Skeletal muscle satellite cell (primary cell): ENCODE measurements around the gene DTHD1.

Source experiments
- H3K27me3 ChIP-seq: 2 replicates; pipeline ENCODE4 v1.7.0; 2013; ENCODE audit warnings: low read length; ENCODE audit not compliant: control insufficient read depth, insufficient read depth
- H3K36me3 ChIP-seq: 2 replicates; pipeline ENCODE4 v1.7.0; 2013; ENCODE audit warnings: mild to moderate bottlenecking, control low read depth, low read length; ENCODE audit not compliant: insufficient read depth
- H3K4me1 ChIP-seq: 2 replicates; pipeline ENCODE4 v1.7.0; 2013; ENCODE audit warnings: low read length; ENCODE audit not compliant: control insufficient read depth, insufficient read depth
- H3K4me2 ChIP-seq: 2 replicates; pipeline ENCODE4 v1.7.0; 2013; ENCODE audit warnings: mild to moderate bottlenecking, low read length
- H3K4me3 ChIP-seq: 2 replicates; pipeline ENCODE4 v1.7.0; 2013; ENCODE audit warnings: low read length
- H3K9ac ChIP-seq: 2 replicates; pipeline ENCODE4 v1.7.0; 2013; ENCODE audit warnings: mild to moderate bottlenecking, low read depth, low read length, moderate library complexity
- H3K9me3 ChIP-seq: replicated peaks from 2 replicates; pipeline ENCODE4 v1.7.0; 2013; ENCODE audit warnings: mild to moderate bottlenecking, control low read depth, low read length

The DTHD1 gene

DNA sequence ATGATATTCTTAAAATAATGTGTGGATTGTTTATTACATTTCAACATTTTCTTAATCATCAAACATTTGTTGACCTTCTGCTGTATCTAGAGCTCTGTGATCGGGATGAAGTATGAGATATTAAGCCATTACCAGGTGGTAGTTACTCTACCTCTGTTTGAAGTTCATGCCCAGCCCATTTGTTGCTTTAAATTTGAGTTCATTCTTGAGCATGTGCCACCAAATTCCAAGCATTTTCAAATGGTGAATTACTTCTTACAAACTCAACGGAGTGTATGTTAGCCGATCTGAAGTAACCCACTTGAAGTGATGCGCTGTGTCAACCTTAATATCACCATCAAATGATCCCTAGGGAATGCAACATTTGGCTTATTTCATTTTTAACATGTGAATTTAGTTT lies 7.3 kb upstream of the DTHD1 start:
- no peak overlapping the region for H3K4me2 ChIP-seq
- no peaks in the 10 kb centered on the region for H3K27me3 ChIP-seq
- no peaks in the 10 kb centered on the region for H3K4me1 ChIP-seq
- H3K4me3 ChIP-seq, result no peak overlapping the region
- H3K36me3 ChIP-seq, result no peaks in the 10 kb centered on the region
- H3K9me3 ChIP-seq, result peaks cover 4% of the 10 kb centered on the region
- H3K9ac ChIP-seq, result no peak overlapping the region

- H3K9me3 ChIP-seq, result peaks cover 4% of the 10 kb centered on the region
- no peaks in the 10 kb centered on the region for H3K36me3 ChIP-seq
- no peak overlapping the region for H3K9ac ChIP-seq
- H3K27me3 ChIP-seq, result no peaks in the 10 kb centered on the region
- H3K4me2 ChIP-seq, result no peak overlapping the region
- H3K4me1 ChIP-seq, result no peaks in the 10 kb centered on the region
- no peak overlapping the region for H3K4me3 ChIP-seq
Observed at GRCh38 chr4:36277533-36277932, 3.9 kb upstream of the DTHD1 start.

DNA sequence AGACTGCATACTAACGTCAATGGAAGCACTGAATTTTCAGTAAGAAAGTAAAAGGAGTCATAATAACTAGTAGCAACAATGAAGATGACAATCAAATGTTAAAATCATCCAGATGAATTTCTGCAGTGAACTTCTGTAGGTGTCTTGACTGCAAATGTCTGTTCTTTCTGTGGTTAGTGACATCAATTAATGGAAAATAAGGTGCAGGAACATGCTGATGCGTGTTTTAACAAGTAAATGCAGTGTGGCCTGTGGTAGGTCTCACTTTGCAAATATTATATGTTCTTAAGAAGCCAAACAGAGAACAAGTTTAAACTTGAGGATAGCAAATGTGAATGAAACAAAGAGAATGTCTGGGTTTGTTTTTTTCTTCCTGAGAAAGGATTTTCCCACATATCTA lies 2.6 kb upstream of the DTHD1 start:
- no peaks in the 10 kb centered on the region for H3K27me3 ChIP-seq
- no peak overlapping the region for H3K4me2 ChIP-seq

DNA sequence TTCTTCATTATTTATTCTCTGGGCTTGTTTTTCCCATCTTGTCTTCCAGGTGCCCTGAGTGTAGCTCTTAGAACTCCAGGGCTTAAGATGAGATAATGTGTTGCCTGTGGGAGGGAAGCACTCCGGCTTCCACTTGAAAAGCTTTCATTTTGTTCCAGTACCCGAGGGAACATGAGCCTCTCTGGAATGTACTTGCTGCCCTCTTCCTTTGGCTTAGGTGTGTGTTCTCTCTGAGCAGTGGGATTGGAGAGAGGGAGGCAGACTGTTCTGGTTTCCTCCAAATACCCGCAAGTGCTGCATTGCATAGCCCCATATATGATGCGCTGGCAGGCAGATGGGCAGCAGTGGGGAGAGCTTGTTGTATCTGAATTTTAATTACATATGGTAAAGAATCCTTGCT lies 861 bp upstream of the DTHD1 start:
- no peak overlapping the region for H3K9ac ChIP-seq
- H3K4me1 ChIP-seq, result no peaks in the 10 kb centered on the region
- H3K4me3 ChIP-seq, result no peak overlapping the region
- H3K36me3 ChIP-seq, result no peaks in the 10 kb centered on the region
- H3K4me2 ChIP-seq, result no peak overlapping the region
- no peaks in the 10 kb centered on the region for H3K27me3 ChIP-seq
- peaks cover 4% of the 10 kb centered on the region for H3K9me3 ChIP-seq

More for the DNA sequence above, 2.6 kb upstream of the DTHD1 start:
- Histone ChIP-seq H3K36me3 (no peaks in the 10 kb centered on the region), H3K4me1 (no peaks in the 10 kb centered on the region), H3K9ac (no peak overlapping the region), H3K9me3 (peaks cover 4% of the 10 kb centered on the region), H3K4me3 (no peak overlapping the region)

DNA sequence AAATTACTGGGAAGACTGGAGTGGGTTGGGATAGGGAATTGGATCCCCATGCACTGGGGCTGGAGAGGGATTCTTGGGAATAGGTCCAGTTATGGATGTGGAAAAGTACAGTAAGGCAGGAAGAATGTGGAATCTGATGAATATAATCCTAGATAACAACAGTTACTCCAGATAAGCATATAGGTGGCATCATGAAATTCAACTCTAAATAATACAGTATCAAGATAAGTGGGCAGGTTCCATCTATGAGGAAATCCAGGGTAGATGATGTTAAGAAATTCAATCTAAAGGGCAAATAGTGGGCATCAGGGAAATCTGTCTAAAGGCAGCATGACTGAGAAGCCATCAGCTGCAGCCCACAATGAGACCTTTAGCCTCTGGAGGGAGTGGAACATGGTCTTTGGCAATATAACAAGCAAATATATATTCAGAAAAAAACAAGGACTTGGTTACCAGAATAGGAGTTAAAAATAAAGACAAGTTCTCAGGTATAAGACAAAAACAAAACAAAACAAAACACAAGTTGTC lies 1.2 kb downstream of the DTHD1 start:
- no peaks in the 10 kb centered on the region for H3K27me3 ChIP-seq
- H3K4me3 ChIP-seq, result no peak overlapping the region
- H3K4me2 ChIP-seq, result no peak overlapping the region
- H3K9ac ChIP-seq, result no peak overlapping the region
- H3K4me1 ChIP-seq, result no peaks in the 10 kb centered on the region
- no peaks in the 10 kb centered on the region for H3K9me3 ChIP-seq
- H3K36me3 ChIP-seq, result no peaks in the 10 kb centered on the region

GRCh38 chr4:36283912-36284465 lies 2.6 kb downstream of the DTHD1 start:
- Histone ChIP-seq H3K4me3 (no peak overlapping the region), H3K4me1 (no peaks in the 10 kb centered on the region), H3K4me2 (no peak overlapping the region), H3K9ac (no peak overlapping the region), H3K9me3 (no peaks in the 10 kb centered on the region), H3K27me3 (no peaks in the 10 kb centered on the region), H3K36me3 (no peaks in the 10 kb centered on the region)

GRCh38 chr4:36285784-36286480 lies 4.5 kb downstream of the DTHD1 start:
- Histone ChIP-seq H3K36me3 (no peaks in the 10 kb centered on the region), H3K9me3 (no peaks in the 10 kb centered on the region), H3K4me1 (no peaks in the 10 kb centered on the region), H3K4me2 (no peak overlapping the region), H3K27me3 (no peaks in the 10 kb centered on the region), H3K9ac (no peak overlapping the region), H3K4me3 (no peak overlapping the region)

- H3K4me2 ChIP-seq, result no peak overlapping the region
- no peak overlapping the region for H3K9ac ChIP-seq
- no peak overlapping the region for H3K4me3 ChIP-seq
- no peaks in the 10 kb centered on the region for H3K4me1 ChIP-seq
- H3K9me3 ChIP-seq, result no peaks in the 10 kb centered on the region
- no peaks in the 10 kb centered on the region for H3K27me3 ChIP-seq
- H3K36me3 ChIP-seq, result no peaks in the 10 kb centered on the region
Observed at GRCh38 chr4:36286481-36286871, 5.1 kb downstream of the DTHD1 start.

- no peak overlapping the region for H3K4me3 ChIP-seq
- H3K27me3 ChIP-seq, result no peaks in the 10 kb centered on the region
- no peaks in the 10 kb centered on the region for H3K4me1 ChIP-seq
- H3K4me2 ChIP-seq, result no peak overlapping the region
- no peaks in the 10 kb centered on the region for H3K9me3 ChIP-seq
- H3K9ac ChIP-seq, result no peak overlapping the region
- H3K36me3 ChIP-seq, result no peaks in the 10 kb centered on the region
Observed at GRCh38 chr4:36288731-36289426, 7.5 kb downstream of the DTHD1 start.

- H3K9me3 ChIP-seq, result no peaks in the 10 kb centered on the region
- no peak overlapping the region for H3K4me2 ChIP-seq
- no peaks in the 10 kb centered on the region for H3K4me1 ChIP-seq
- H3K9ac ChIP-seq, result no peak overlapping the region
- no peaks in the 10 kb centered on the region for H3K27me3 ChIP-seq
- no peak overlapping the region for H3K4me3 ChIP-seq
- H3K36me3 ChIP-seq, result no peaks in the 10 kb centered on the region
Observed at GRCh38 chr4:36290641-36291040, 9.2 kb downstream of the DTHD1 start.

DNA sequence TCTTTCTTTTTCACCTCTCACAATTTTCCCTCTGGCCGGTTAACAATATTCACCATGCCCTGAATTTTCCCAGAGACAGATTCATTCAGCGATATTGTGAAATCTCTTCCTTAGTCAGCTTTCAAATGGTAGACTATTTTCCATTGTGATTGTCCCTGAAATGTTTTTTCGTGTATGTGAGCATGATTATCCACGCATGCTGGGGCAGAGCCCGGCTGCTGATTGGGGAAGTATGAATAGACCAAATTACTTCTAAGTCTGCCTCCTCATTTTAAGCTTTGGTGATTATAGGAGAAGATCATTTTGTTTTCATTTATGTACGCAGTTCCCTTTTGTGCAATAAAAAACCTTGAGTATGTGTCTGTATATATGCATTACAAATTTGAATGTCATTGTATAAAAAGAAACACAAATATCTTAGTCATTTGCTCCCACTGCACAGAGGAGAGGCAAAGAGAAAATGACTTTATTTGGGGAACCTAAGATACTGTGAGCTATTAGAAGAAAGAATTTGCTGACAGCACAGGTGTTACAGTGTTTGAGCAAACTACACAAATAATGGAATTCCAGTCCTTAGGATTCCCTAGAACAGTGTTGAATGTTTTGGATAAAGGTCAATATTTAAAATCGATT lies 11.3 kb downstream of the DTHD1 start:
- Histone ChIP-seq H3K4me1 (no peaks in the 10 kb centered on the region), H3K4me3 (no peak overlapping the region), H3K9me3 (no peaks in the 10 kb centered on the region), H3K4me2 (no peak overlapping the region), H3K9ac (no peak overlapping the region), H3K27me3 (no peaks in the 10 kb centered on the region), H3K36me3 (no peaks in the 10 kb centered on the region)
